ENCODE data around the gene CRLF2.

DNA sequence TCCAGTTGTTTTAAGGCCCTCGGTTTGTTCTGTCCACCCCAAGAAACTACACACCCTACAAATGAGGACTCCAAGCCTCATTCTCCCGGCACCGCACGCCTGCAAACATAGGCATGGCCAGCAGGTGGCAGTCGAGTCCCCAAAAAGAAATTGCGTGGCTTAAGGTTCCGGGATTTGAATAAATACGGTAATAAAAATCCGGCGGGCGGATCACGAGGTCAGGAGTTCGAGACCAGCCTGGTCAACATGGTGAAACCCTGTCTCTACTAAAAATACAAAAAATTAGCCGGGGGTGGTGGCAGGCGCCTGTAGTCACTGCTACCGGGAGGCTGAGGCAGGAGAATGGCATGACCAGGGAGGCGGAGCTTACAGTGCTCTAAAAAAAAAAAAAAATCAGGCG, 34.4 kb upstream of the CRLF2 start:
- TF ChIP-seq CTCF (IDR thresholded peaks at IDR 0.05) (peak in 5 of 7 experiments; percentile 45 to 79 (median 71)), POLR2AphosphoS5 (IDR thresholded peaks at IDR 0.05) (no peak), POLR2A (IDR thresholded peaks at IDR 0.05) (no peak)
